CD4-positive, alpha-beta T cell (primary cell): Measurements from ENCODE around the gene VPS26B. TPM values are rescaled to one million over a fixed set of nuclear protein-coding genes. Genes with fewer than 3 reads are reported as not detected.
A peak's percentile ranks its signal among the peaks of the same experiment; 100 is the strongest.

ENCODE experiments used
- ATAC-seq: fragments of 200-7000 bp; cut with Tn5 transposase; one replicate; pipeline ENCODE4 v1.10.0; 2022; ENCODE audit warnings: mild to moderate bottlenecking; ENCODE audit not compliant: poor library complexity
- CTCF ChIA-PET: fragments of 350-600 bp; sonication (Branson Sonifier 250); formaldehyde crosslinking; loops from one replicate; lab custom pipeline; 2021; ENCODE audit warnings: antibody characterized with exemption, inconsistent platforms; lab: Charles Lee
- POLR2A ChIA-PET: fragments of 350-600 bp; sonication (Branson Sonifier 250); formaldehyde crosslinking; loops from one replicate; lab custom pipeline; 2021; ENCODE audit warnings: antibody characterized with exemption, inconsistent platforms; lab: Charles Lee
- DNase-seq, 14 experiments: peaks; one replicate each; pipeline ENCODE4 v3.0.0-alpha.2; 2013 to 2020; ENCODE audit warnings: mixed read lengths in 2 of 14
- H3K27ac ChIP-seq, 2 donors: one replicate each; pipeline versions ENCODE4 v1.5.1 to v1.7.0; 2013; ENCODE audit warnings: low read length in 2 of 2, low read depth in 1 of 2, mild to moderate bottlenecking in 1 of 2
- H3K27me3 ChIP-seq, 2 experiments: 1 replicate in 1 of 2; 2 replicates in 1 of 2; pipeline versions ENCODE4 v1.6.1 to v1.7.0; 2013; ENCODE audit warnings: low read length in 2 of 2, control low read depth in 1 of 2, mild to moderate bottlenecking in 1 of 2, moderate library complexity in 1 of 2; ENCODE audit not compliant: insufficient read depth in 2 of 2, control insufficient read depth in 1 of 2
- H3K36me3 ChIP-seq: one replicate; pipeline ENCODE4 v1.6.1; 2013; ENCODE audit warnings: low read length, control low read depth; ENCODE audit not compliant: insufficient read depth
- H3K4me1 ChIP-seq: one replicate; pipeline ENCODE4 v1.6.1; 2013; ENCODE audit warnings: low read length, control low read depth; ENCODE audit not compliant: insufficient read depth
- H3K4me3 ChIP-seq: one replicate; pipeline ENCODE4 v1.5.1; 2013; ENCODE audit warnings: mild to moderate bottlenecking, low read length, moderate library complexity
- H3K9me3 ChIP-seq, 2 experiments: 1 replicate in 1 of 2; 2 replicates in 1 of 2; pipeline versions ENCODE4 v1.6.1 to v1.7.0; 2013; ENCODE audit warnings: low read length in 2 of 2, mild to moderate bottlenecking in 2 of 2, control low read depth in 1 of 2, moderate library complexity in 1 of 2; ENCODE audit not compliant: control insufficient read depth in 1 of 2, insufficient read depth in 1 of 2
- H3K27ac Mint-ChIP-seq: one replicate; pipeline ENCODE4 v1.8.0; 2020; ENCODE audit warnings: mixed read lengths
- H3K27me3 Mint-ChIP-seq: one replicate; pipeline ENCODE4 v1.8.0; 2021; ENCODE audit warnings: mixed read lengths
- H3K36me3 Mint-ChIP-seq: one replicate; pipeline ENCODE4 v1.8.0; 2021; ENCODE audit warnings: low read depth, mixed read lengths
- H3K4me1 Mint-ChIP-seq: one replicate; pipeline ENCODE4 v1.8.0; 2021; ENCODE audit warnings: low read depth, mixed read lengths
- H3K4me3 Mint-ChIP-seq: one replicate; pipeline ENCODE4 v1.8.0; 2020; ENCODE audit warnings: mild to moderate bottlenecking, mixed read lengths
- H3K9me3 Mint-ChIP-seq: one replicate; pipeline ENCODE4 v1.8.0; 2020; ENCODE audit warnings: mixed read lengths
- intact Hi-C, 2 experiments: fragments of 100-400 bp; cut with DNase I in 1 of 2; cut with micrococcal nuclease in 1 of 2; formaldehyde crosslinking; loops; one replicate each; pipeline versions ENCODE4 v1.15.1 to v1.9.0; 2023 to 2025; cut with DNase I, micrococcal nuclease
- total RNA-seq, 174 experiments: library from RNA in 2 of 174; stranded (reverse) in 2 of 174; gene quantifications; one replicate each; pipeline ENCODE4 v1.2.3 and lab custom pipeline; 2021 to 2026
- TF ChIP-seq, protein P1 (sequence below): fragments of 200-600 bp; IDR thresholded peaks from one replicate; pipeline ENCODE4 v1.8.0; 2022; ENCODE audit warnings: antibody characterized with exemption, mild to moderate bottlenecking

VPS26B gene
- total RNA-seq, 2 experiments from 2014 or later, result 41.6 to 42.2 TPM

DNA sequence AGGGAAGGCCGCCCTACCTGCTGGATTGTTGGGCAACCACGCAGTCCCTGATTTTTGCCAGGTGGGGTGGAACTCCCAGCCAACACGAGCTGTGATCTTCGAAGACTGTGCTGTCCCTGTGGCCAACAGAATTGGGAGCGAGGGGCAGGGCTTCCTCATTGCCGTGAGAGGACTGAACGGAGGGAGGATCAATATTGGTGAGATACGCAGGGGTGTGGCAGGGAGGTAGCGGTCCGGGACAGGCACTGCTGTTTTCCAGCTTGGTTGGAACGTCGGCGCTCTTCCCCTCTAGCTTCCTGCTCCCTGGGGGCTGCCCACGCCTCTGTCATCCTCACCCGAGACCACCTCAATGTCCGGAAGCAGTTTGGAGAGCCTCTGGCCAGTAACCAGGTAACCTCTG lies 36.5 kb downstream of the VPS26B start:
- TF ChIP-seq, protein P1, sequence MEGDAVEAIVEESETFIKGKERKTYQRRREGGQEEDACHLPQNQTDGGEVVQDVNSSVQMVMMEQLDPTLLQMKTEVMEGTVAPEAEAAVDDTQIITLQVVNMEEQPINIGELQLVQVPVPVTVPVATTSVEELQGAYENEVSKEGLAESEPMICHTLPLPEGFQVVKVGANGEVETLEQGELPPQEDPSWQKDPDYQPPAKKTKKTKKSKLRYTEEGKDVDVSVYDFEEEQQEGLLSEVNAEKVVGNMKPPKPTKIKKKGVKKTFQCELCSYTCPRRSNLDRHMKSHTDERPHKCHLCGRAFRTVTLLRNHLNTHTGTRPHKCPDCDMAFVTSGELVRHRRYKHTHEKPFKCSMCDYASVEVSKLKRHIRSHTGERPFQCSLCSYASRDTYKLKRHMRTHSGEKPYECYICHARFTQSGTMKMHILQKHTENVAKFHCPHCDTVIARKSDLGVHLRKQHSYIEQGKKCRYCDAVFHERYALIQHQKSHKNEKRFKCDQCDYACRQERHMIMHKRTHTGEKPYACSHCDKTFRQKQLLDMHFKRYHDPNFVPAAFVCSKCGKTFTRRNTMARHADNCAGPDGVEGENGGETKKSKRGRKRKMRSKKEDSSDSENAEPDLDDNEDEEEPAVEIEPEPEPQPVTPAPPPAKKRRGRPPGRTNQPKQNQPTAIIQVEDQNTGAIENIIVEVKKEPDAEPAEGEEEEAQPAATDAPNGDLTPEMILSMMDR, result no peak
- Histone ChIP-seq H3K27me3 (no peaks in the 10 kb centered on the region), H3K9me3 (no peaks in the 10 kb centered on the region), H3K4me3 (no peak overlapping the region), H3K27ac (no peak overlapping the region), H3K36me3 (peaks cover 54% of the 10 kb centered on the region), H3K4me1 (no peaks in the 10 kb centered on the region)
- ChIA-PET CTCF (interaction anchor here (3.2 kb wide), 1 partner anchor 14 kb away, joined by 23 read pairs; the partner anchor contains the start of gene GLB1L3), POLR2A (interaction anchor here (1.9 kb wide), 1 partner anchor 15 kb away, joined by 7 read pairs; the partner anchor contains the start of gene GLB1L3)
- H3K27me3 Mint-ChIP-seq, result no peaks in the 10 kb centered on the region
- H3K9me3 Mint-ChIP-seq, result no peaks in the 10 kb centered on the region
- no peaks in the 10 kb centered on the region for H3K4me1 Mint-ChIP-seq
- intact Hi-C loops, result no loop called here
- DNase-seq (no peak), ATAC-seq (no peak)
- no peak overlapping the region for H3K27ac Mint-ChIP-seq
- no peak overlapping the region for H3K4me3 Mint-ChIP-seq
- peaks cover 61% of the 10 kb centered on the region for H3K36me3 Mint-ChIP-seq

DNA sequence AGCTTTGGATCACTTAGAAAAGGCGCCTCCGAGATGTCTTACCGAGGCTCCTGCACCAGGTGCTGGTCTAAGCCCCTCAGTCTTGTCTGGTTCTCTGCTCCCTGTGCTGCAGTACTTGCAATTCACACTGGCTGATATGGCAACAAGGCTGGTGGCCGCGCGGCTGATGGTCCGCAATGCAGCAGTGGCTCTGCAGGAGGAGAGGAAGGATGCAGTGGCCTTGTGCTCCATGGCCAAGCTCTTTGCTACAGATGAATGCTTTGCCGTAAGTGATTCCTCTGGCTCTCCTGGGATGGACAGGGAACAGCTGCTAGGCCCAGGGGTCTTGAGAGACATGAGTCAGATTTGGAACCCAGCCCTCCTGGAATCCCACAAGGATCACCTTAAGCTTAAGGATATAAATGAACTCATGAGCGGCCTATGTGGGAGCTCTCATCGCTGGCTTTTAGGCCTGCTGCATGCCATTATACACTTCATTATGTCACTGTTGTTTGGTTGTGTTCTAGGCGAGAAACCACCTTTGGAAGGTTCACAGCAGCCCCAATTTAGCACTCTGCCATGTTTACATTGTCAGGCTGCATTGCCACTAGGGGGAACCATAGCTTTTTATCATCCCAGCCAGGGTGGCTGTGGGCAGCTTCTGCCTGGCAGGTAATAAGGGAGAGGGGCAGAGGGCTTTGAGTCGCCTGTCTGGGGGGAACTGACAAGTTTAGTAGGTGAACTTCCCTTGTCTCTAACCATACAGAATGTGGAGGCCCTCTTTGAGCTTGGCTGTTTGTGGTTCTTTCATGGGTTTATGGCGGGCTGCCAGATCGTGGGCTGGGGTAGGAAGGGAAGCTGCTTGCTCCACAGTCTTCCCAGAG lies 37.4 kb downstream of the VPS26B start:
- DNase-seq (peak in 10 of 14 experiments; percentile 12 to 69 (median 24)), ATAC-seq (peak; percentile 81)
- Histone ChIP-seq H3K9me3 (no peaks in the 10 kb centered on the region), H3K27me3 (no peaks in the 10 kb centered on the region), H3K27ac (no peak overlapping the region), H3K4me1 (no peaks in the 10 kb centered on the region), H3K4me3 (no peak overlapping the region), H3K36me3 (peaks cover 54% of the 10 kb centered on the region)
- H3K27ac Mint-ChIP-seq, result no peak overlapping the region
- intact Hi-C loops, result no loop called here
- H3K4me1 Mint-ChIP-seq, result peaks cover 7% of the 10 kb centered on the region
- no peaks in the 10 kb centered on the region for H3K27me3 Mint-ChIP-seq
- CTCF ChIA-PET, result interaction anchor here (0.7 to 3.2 kb wide), 7 partner anchors 8 to 55 kb away, joined by 3 to 23 read pairs (median 4); partner anchors contain the start of genes ACAD8, GLB1L3 and THYN1
- H3K36me3 Mint-ChIP-seq, result peaks cover 53% of the 10 kb centered on the region
- TF ChIP-seq, protein P1, result peak; percentile 61
- no peaks in the 10 kb centered on the region for H3K9me3 Mint-ChIP-seq
- POLR2A ChIA-PET, result interaction anchor here (1.0 to 1.9 kb wide), 3 partner anchors 8 to 37 kb away, joined by 4 to 7 read pairs (median 7); partner anchors contain the start of genes ACAD8, GLB1L3 and VPS26B
- no peak overlapping the region for H3K4me3 Mint-ChIP-seq

DNA sequence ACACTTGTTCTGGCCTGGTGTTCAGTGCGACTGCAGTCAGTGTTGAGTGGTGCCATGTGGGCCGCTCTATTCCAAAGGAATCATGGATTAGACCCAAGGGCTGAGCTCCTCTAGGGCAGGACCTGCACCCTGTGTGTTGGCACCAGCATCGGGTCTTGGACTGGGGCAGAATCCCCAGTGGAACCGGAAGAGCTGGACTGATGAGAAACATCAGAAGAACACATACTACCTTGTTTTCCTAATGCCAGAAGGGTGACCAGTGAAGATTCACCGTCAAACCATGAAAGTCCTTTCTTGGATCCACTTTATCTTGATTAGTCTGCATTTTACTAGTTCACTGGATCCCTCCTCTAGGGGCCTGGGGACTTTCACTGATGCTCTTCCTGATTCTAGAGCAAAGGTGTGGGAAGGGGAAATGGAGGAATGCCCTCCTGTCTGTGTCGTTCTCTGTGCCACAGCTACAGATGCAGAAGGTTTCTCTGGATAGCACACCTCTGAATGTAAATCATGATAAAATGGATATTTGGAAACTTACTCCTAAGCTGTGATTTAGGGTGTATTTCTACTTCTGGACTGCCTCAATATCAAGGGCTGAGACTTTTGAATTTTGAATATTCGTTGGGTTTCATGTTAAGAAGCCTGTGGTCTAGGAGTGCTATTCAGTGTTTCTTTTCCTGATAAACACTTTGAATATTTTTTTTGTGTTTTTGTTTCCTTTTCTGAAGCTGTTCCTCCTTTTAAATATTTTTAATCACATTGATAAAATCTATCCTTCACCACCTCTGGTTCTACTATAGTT lies 40.7 kb downstream of the VPS26B start:
- ATAC-seq (no peak), DNase-seq (no peak)
- H3K4me3 Mint-ChIP-seq, result no peak overlapping the region
- CTCF ChIA-PET, result interaction anchor here (3.6 kb wide), 1 partner anchor 11 kb away, joined by 14 read pairs; the partner anchor contains the start of gene GLB1L3
- intact Hi-C loops, result no loop called here
- TF ChIP-seq, protein P1, result no peak
- Histone ChIP-seq H3K27me3 (no peaks in the 10 kb centered on the region), H3K4me3 (no peak overlapping the region), H3K36me3 (peaks cover 31% of the 10 kb centered on the region), H3K4me1 (peaks cover 6% of the 10 kb centered on the region), H3K27ac (no peak overlapping the region), H3K9me3 (no peaks in the 10 kb centered on the region)
- peaks cover 31% of the 10 kb centered on the region for H3K36me3 Mint-ChIP-seq
- H3K4me1 Mint-ChIP-seq, result peaks cover 11% of the 10 kb centered on the region
- H3K9me3 Mint-ChIP-seq, result no peaks in the 10 kb centered on the region
- no peak overlapping the region for H3K27ac Mint-ChIP-seq
- H3K27me3 Mint-ChIP-seq, result no peaks in the 10 kb centered on the region
- POLR2A ChIA-PET, result no interaction called here
